ENCODE data around the gene C19orf73. TPM values are rescaled to one million over a fixed set of nuclear protein-coding genes. Genes with fewer than 3 reads are reported as not detected.

Gene C19orf73
- total RNA-seq, 1 experiment from 2014 or later: 1.4 TPM

GRCh38 chr19:49103331-49104085 is 15.4 kb downstream of the C19orf73 start:
- H3K27ac ChIP-seq (ENCODE audit: low read length): no peak overlapping the region
- in situ Hi-C loops (cut with HindIII; ENCODE audit: low pct_unique_long_range_greater_than_20kb, low sequenced_read_pairs): no loop called here
- intact Hi-C loops (cut with micrococcal nuclease; ENCODE audit: unreplicated experiment): no loop called here
- no peak for DNase-seq (ENCODE audit: low read depth, low spot score)
- TF ChIP-seq CTCF (IDR thresholded peaks at IDR 0.05) (no peak), REST (IDR thresholded peaks at IDR 0.05; ENCODE audit: insufficient read depth in 1 of 2, low read depth in 2 of 2, low read length in 1 of 2) (no peak), TCF7L2 (IDR thresholded peaks at IDR 0.05; ENCODE audit: low read depth, low read length) (no peak), POLR2AphosphoS5 (IDR thresholded peaks at IDR 0.05; ENCODE audit: low read depth, low read length) (no peak), SIN3A (IDR thresholded peaks at IDR 0.05; ENCODE audit: borderline replicate concordance, insufficient read depth, low read depth, low read length) (no peak)
- no peak overlapping the region for H3K4me3 ChIP-seq (ENCODE audit: low read depth in 2 of 2, low read length in 2 of 2)
- peaks cover 11% of the 10 kb centered on the region for H3K36me3 ChIP-seq (ENCODE audit: control insufficient read depth, insufficient read depth, low read length)
- H3K9me3 ChIP-seq (ENCODE audit: control insufficient read depth, insufficient read depth, low read depth, low read length): no peaks in the 10 kb centered on the region
- ATAC-seq: no peak
- no peaks in the 10 kb centered on the region for H3K27me3 ChIP-seq (ENCODE audit: control insufficient read depth, insufficient read depth, low read length)
- POLR2A ChIA-PET: no interaction called here
- no peaks in the 10 kb centered on the region for H3K4me1 ChIP-seq (ENCODE audit: control insufficient read depth, insufficient read depth, low read length)
- CTCF ChIA-PET: no interaction called here
- BruUV-seq (replicated peaks): no TSS peak

GRCh38 chr19:49102303-49102702 is 16.6 kb downstream of the C19orf73 start:
- Histone ChIP-seq H3K27ac (ENCODE audit: low read length) (no peak overlapping the region), H3K4me3 (ENCODE audit: low read depth in 2 of 2, low read length in 2 of 2) (no peak overlapping the region), H3K27me3 (ENCODE audit: control insufficient read depth, insufficient read depth, low read length) (no peaks in the 10 kb centered on the region), H3K36me3 (ENCODE audit: control insufficient read depth, insufficient read depth, low read length) (peaks cover 13% of the 10 kb centered on the region), H3K4me1 (ENCODE audit: control insufficient read depth, insufficient read depth, low read length) (peaks cover 3% of the 10 kb centered on the region), H3K9me3 (ENCODE audit: control insufficient read depth, insufficient read depth, low read depth, low read length) (no peaks in the 10 kb centered on the region)
- POLR2A ChIA-PET: no interaction called here
- no peak for DNase-seq (ENCODE audit: low read depth, low spot score)
- CTCF ChIA-PET: interaction anchor here (0.5 kb wide), 1 partner anchor 38 kb away, joined by 3 read pairs; the partner anchor contains the start of gene NTF4
- no peak for TF ChIP-seq CTCF (IDR thresholded peaks at IDR 0.05)
- TF ChIP-seq SIN3A (IDR thresholded peaks at IDR 0.05; ENCODE audit: borderline replicate concordance, insufficient read depth, low read depth, low read length): no peak
- TF ChIP-seq TCF7L2 (IDR thresholded peaks at IDR 0.05; ENCODE audit: low read depth, low read length): no peak
- no peak for TF ChIP-seq POLR2AphosphoS5 (IDR thresholded peaks at IDR 0.05; ENCODE audit: low read depth, low read length)
- TF ChIP-seq REST (IDR thresholded peaks at IDR 0.05; ENCODE audit: insufficient read depth in 1 of 2, low read depth in 2 of 2, low read length in 1 of 2): no peak
- in situ Hi-C loops (cut with HindIII; ENCODE audit: low pct_unique_long_range_greater_than_20kb, low sequenced_read_pairs): no loop called here
- intact Hi-C loops (cut with micrococcal nuclease; ENCODE audit: unreplicated experiment): no loop called here
- no peak for ATAC-seq
- BruUV-seq (replicated peaks): no TSS peak
